ENCODE measurements around the gene LRFN2.

LRFN2 gene

DNA sequence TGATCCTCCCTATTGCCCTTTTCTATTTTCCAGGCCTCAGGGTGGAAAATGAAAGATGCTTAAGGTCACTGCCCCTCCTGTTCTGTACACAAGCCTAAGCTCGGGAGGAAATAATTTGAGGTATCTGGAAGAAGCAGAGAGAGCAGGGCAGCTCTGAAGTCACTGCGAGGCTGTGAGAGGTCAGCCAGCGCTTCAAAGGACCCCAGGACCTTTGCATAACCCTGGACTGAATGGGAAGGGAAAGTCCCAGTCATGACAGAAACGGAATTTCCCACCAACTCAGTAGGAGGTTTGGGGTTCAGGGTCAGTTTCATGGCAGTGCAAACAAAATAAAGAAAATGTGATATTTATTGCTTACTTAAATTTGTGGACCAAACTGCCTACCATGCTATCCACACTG, 58.1 kb downstream of the LRFN2 start:
- DNase-seq (ENCODE audit: low spot score) = no peak
- H3K4me1 Mint-ChIP-seq (ENCODE audit: low read depth) = no peaks in the 10 kb centered on the region
- no peaks in the 10 kb centered on the region for H3K36me3 Mint-ChIP-seq (ENCODE audit: low read depth)
- no peak overlapping the region for H3K4me3 Mint-ChIP-seq
- H3K27ac Mint-ChIP-seq = no peak overlapping the region
- peaks cover 6% of the 10 kb centered on the region for H3K27me3 Mint-ChIP-seq (ENCODE audit: low read depth)
- H3K9me3 Mint-ChIP-seq = no peaks in the 10 kb centered on the region

DNA sequence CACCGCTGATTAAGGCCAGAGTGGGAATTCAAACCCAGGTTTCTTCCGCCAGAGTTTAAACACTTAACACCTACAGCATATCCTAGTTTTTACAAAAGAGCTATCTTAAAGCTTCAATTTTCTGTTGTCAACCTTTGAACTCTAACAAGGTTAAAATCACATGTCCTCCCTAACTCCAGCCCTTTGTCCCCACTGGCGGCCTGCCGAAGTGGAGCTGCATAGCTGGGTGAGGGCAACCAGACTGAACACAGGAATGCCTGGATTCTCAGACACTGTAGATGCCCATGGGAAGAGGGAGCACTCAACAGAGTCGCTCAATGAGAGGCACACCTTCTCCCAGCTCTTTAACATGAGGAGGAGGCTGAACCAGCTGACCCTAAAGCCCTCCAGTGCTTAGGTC, 59.1 kb downstream of the LRFN2 start:
- no peak overlapping the region for H3K4me3 Mint-ChIP-seq
- H3K36me3 Mint-ChIP-seq (ENCODE audit: low read depth) = no peaks in the 10 kb centered on the region
- no peak for DNase-seq (ENCODE audit: low spot score)
- H3K9me3 Mint-ChIP-seq = no peaks in the 10 kb centered on the region
- H3K4me1 Mint-ChIP-seq (ENCODE audit: low read depth) = no peaks in the 10 kb centered on the region
- H3K27ac Mint-ChIP-seq = no peak overlapping the region
- peaks cover 6% of the 10 kb centered on the region for H3K27me3 Mint-ChIP-seq (ENCODE audit: low read depth)

GRCh38 chr6:40526036-40526435, 61.1 kb downstream of the LRFN2 start:
- DNase-seq (ENCODE audit: low spot score) = no peak
- H3K36me3 Mint-ChIP-seq (ENCODE audit: low read depth) = no peaks in the 10 kb centered on the region
- no peaks in the 10 kb centered on the region for H3K9me3 Mint-ChIP-seq
- H3K4me1 Mint-ChIP-seq (ENCODE audit: low read depth) = peaks cover 2% of the 10 kb centered on the region
- H3K4me3 Mint-ChIP-seq = no peak overlapping the region
- H3K27ac Mint-ChIP-seq = no peak overlapping the region
- peaks cover 5% of the 10 kb centered on the region for H3K27me3 Mint-ChIP-seq (ENCODE audit: low read depth)

GRCh38 chr6:40524797-40525585, 62.2 kb downstream of the LRFN2 start:
- H3K4me1 Mint-ChIP-seq (ENCODE audit: low read depth) = peaks cover 4% of the 10 kb centered on the region
- H3K27ac Mint-ChIP-seq = no peak overlapping the region
- H3K4me3 Mint-ChIP-seq = no peak overlapping the region
- H3K27me3 Mint-ChIP-seq (ENCODE audit: low read depth) = peaks cover 3% of the 10 kb centered on the region
- DNase-seq (ENCODE audit: low spot score) = no peak
- no peaks in the 10 kb centered on the region for H3K9me3 Mint-ChIP-seq
- no peaks in the 10 kb centered on the region for H3K36me3 Mint-ChIP-seq (ENCODE audit: low read depth)

DNA sequence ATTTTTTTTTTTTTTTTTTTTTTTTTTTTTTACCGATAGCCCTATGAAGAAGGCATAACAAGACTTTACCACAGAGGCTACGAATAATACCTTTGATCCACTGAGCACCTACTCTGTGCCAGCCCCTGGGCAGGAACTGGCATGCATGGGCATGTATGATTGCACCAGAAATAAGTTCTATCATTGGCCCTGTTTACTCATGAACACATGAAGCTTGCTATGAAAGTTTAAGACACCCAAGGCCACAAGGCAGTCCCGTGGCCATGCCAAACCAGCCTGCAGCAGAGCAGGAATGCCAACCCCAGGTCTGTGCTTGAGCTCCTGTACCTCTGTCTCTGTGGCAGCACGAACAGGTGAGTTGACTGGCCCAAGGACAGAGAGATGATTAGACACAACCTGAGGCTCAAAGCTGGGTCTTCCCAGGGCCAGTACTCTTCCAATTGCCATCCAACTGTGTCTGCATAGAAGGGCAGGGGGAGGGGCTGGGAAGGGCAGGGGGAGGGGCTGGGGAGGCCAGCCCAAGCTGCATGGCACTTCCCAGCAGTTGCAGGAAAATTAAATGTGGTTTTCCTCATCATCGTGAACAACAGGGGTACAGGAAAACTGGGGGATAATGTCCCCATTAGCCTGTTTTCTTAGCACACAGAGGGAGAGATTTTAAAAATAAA, 63.5 kb downstream of the LRFN2 start:
- Mint-ChIP-seq H3K4me3 (no peak overlapping the region), H3K27me3 (ENCODE audit: low read depth) (peaks cover 4% of the 10 kb centered on the region), H3K9me3 (no peaks in the 10 kb centered on the region), H3K4me1 (ENCODE audit: low read depth) (peaks cover 7% of the 10 kb centered on the region), H3K36me3 (ENCODE audit: low read depth) (no peaks in the 10 kb centered on the region), H3K27ac (no peak overlapping the region)
- no peak for DNase-seq (ENCODE audit: low spot score)

DNA sequence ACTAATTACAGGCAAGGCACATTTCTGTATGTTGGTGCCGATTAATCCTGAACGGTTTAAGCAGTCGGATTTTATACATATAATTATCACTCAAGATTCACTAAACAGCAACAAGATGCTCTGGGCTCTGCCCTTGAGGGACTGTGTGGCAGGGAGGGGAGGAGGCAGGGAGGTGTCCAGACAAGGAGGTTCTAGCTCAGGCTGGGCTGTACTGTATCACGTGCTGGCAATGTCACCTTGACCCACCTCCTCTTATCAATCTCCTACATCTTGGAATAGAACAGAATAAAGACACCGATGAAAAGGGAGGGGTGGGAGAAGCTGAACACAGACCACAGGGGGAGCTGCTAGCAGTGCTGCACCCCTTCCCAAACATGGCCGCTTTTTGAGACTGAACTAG, 65.7 kb downstream of the LRFN2 start:
- DNase-seq (ENCODE audit: low spot score) = no peak

DNA sequence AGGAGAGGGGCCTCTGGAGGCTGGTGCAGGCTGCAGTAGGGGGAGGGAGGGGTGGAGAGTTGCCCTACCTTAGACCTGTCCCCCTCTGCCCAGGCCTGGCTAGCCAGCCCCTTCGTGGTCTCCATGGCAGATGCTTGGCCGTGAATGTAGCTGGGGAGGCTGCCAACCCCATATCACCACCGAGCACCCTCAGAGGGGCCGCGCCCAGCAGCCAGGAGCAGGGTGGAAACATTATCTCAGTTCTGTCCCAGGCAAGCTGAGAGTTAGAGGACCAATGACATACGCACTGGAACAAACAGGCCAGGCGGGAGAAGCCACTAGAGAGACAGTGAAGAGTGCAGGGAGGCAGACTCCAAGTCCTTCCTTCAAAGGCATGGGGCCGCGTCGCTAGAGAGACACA, 66.5 kb downstream of the LRFN2 start:
- no peak overlapping the region for H3K4me3 Mint-ChIP-seq
- H3K27ac Mint-ChIP-seq = no peak overlapping the region
- no peaks in the 10 kb centered on the region for H3K9me3 Mint-ChIP-seq
- no peaks in the 10 kb centered on the region for H3K36me3 Mint-ChIP-seq (ENCODE audit: low read depth)
- no peak for DNase-seq (ENCODE audit: low spot score)
- peaks cover 15% of the 10 kb centered on the region for H3K27me3 Mint-ChIP-seq (ENCODE audit: low read depth)
- peaks cover 7% of the 10 kb centered on the region for H3K4me1 Mint-ChIP-seq (ENCODE audit: low read depth)

More for the DNA sequence above, 65.7 kb downstream of the LRFN2 start:
- Mint-ChIP-seq H3K36me3 (ENCODE audit: low read depth) (no peaks in the 10 kb centered on the region), H3K4me1 (ENCODE audit: low read depth) (peaks cover 7% of the 10 kb centered on the region), H3K4me3 (no peak overlapping the region), H3K9me3 (no peaks in the 10 kb centered on the region), H3K27me3 (ENCODE audit: low read depth) (peaks cover 15% of the 10 kb centered on the region), H3K27ac (no peak overlapping the region)

- H3K27me3 Mint-ChIP-seq (ENCODE audit: low read depth) = peaks cover 15% of the 10 kb centered on the region
- no peaks in the 10 kb centered on the region for H3K9me3 Mint-ChIP-seq
- no peaks in the 10 kb centered on the region for H3K36me3 Mint-ChIP-seq (ENCODE audit: low read depth)
- no peak overlapping the region for H3K27ac Mint-ChIP-seq
- no peak overlapping the region for H3K4me3 Mint-ChIP-seq
- no peak for DNase-seq (ENCODE audit: low spot score)
- peaks cover 7% of the 10 kb centered on the region for H3K4me1 Mint-ChIP-seq (ENCODE audit: low read depth)
These were observed 67.1 kb downstream of the LRFN2 start for GRCh38 chr6:40520084-40520483.

DNA sequence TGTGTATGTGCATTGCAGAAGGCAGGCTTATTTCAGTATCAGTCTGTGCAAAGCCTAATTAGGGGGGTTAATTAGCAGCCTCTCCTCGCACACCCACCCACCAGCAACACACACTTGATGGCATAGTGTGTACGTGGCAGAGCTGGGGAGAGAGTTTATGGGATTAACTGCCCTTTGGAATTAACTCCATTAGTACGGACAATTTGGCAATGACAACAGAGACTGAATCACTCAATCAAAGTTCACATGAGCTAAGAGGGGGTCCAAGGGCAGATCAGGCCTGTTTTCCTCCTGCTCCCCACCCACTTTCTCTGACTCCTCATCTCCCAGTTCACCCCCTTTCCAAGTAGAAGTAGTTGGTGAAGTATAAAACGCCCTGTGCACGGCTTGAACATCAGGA, 69.5 kb downstream of the LRFN2 start:
- no peak for DNase-seq (ENCODE audit: low spot score)
- H3K4me3 Mint-ChIP-seq = no peak overlapping the region
- no peaks in the 10 kb centered on the region for H3K36me3 Mint-ChIP-seq (ENCODE audit: low read depth)
- H3K27me3 Mint-ChIP-seq (ENCODE audit: low read depth) = peaks cover 15% of the 10 kb centered on the region
- no peaks in the 10 kb centered on the region for H3K9me3 Mint-ChIP-seq
- H3K27ac Mint-ChIP-seq = no peak overlapping the region
- H3K4me1 Mint-ChIP-seq (ENCODE audit: low read depth) = peaks cover 7% of the 10 kb centered on the region

DNA sequence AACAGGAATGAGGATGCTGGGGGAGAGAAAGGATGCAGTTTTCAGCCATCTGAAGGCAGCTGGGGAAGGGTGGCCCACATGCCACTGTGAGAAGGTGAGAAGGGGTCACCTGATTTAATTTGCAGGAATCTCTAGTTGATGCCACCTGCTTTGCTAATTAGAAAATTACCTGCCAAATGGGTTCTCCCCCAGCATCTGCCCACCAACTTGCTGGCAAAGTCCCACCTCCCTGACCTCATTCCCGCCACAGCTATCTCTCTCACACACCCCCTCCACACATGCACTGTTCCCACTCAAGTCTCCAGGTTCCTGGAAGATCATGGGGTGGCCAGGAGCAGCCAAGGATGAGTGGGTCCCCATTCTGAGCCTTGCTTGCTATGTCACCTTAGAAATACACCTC, 70.7 kb downstream of the LRFN2 start:
- peaks cover 12% of the 10 kb centered on the region for H3K27me3 Mint-ChIP-seq (ENCODE audit: low read depth)
- H3K4me3 Mint-ChIP-seq = no peak overlapping the region
- no peaks in the 10 kb centered on the region for H3K9me3 Mint-ChIP-seq
- DNase-seq (ENCODE audit: low spot score) = no peak
- no peak overlapping the region for H3K27ac Mint-ChIP-seq
- H3K36me3 Mint-ChIP-seq (ENCODE audit: low read depth) = no peaks in the 10 kb centered on the region
- H3K4me1 Mint-ChIP-seq (ENCODE audit: low read depth) = peaks cover 5% of the 10 kb centered on the region

- Mint-ChIP-seq H3K9me3 (no peaks in the 10 kb centered on the region), H3K27ac (no peak overlapping the region), H3K4me3 (no peak overlapping the region), H3K4me1 (ENCODE audit: low read depth) (peaks cover 10% of the 10 kb centered on the region), H3K36me3 (ENCODE audit: low read depth) (no peaks in the 10 kb centered on the region), H3K27me3 (ENCODE audit: low read depth) (peaks cover 5% of the 10 kb centered on the region)
- no peak for DNase-seq (ENCODE audit: low spot score)
These were observed 74.8 kb downstream of the LRFN2 start for GRCh38 chr6:40512340-40512739.

DNA sequence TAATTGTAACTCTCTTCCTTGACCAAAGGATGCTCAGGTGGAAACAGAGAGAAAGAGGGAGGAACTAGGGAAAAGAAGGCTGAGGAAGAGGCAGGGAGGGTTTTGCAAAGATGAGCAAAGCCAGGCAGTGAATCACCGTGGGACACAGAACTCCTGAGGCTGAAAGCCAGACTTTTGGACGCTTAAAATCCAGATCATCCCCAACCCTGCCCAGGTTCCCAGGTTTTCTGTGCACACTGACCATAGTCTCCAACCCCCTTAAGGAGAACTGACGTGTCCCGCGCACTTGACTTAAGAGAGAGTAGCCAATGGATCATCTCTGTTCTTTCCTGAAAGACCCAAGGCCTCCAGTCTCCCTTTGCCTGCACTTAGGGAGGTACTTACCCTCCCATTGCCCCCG, 75.3 kb downstream of the LRFN2 start:
- Mint-ChIP-seq H3K27ac (no peak overlapping the region), H3K9me3 (no peaks in the 10 kb centered on the region), H3K4me1 (ENCODE audit: low read depth) (peaks cover 10% of the 10 kb centered on the region), H3K36me3 (ENCODE audit: low read depth) (no peaks in the 10 kb centered on the region), H3K27me3 (ENCODE audit: low read depth) (peaks cover 4% of the 10 kb centered on the region), H3K4me3 (no peak overlapping the region)
- no peak for DNase-seq (ENCODE audit: low spot score)

DNA sequence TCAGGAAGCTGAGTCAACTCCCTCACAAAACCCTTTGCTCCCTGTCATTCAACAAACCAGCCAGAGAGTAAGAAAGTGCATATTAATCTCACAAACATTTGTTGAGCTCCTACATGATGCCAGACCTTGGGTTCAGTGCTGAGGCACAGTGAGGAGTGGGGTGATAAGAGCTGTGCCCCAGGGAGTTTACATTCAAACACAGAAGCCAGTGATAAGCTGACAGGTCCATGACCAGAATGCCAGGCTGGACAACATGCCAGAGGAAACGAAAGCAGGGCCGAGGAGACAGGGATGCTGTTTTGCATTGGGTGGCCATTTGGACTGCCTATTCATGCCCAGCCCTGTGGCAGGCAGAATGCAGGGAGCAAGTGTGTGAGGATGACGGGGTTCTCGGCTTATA, 76.7 kb downstream of the LRFN2 start:
- Mint-ChIP-seq H3K4me3 (no peak overlapping the region), H3K4me1 (ENCODE audit: low read depth) (peaks cover 10% of the 10 kb centered on the region), H3K27me3 (ENCODE audit: low read depth) (no peaks in the 10 kb centered on the region), H3K9me3 (no peaks in the 10 kb centered on the region), H3K27ac (no peak overlapping the region), H3K36me3 (ENCODE audit: low read depth) (no peaks in the 10 kb centered on the region)
- DNase-seq (ENCODE audit: low spot score) = no peak

- Mint-ChIP-seq H3K36me3 (ENCODE audit: low read depth) (no peaks in the 10 kb centered on the region), H3K27ac (no peak overlapping the region), H3K27me3 (ENCODE audit: low read depth) (no peaks in the 10 kb centered on the region), H3K4me1 (ENCODE audit: low read depth) (peaks cover 10% of the 10 kb centered on the region), H3K4me3 (no peak overlapping the region), H3K9me3 (no peaks in the 10 kb centered on the region)
- DNase-seq (ENCODE audit: low spot score) = no peak
These were observed 77.4 kb downstream of the LRFN2 start for GRCh38 chr6:40509716-40510260.

Measured in T-helper 2 cell treated with Interferon-gamma antibody and Interleukin-4, amounts not matched to agents 5 μg/mL and 100 μg/mL, for 36 hours (primary cell).